NCI-H2196 treated with DMSO at 0.1 percent for 48 hours (cell line): Measurements from ENCODE around the gene FOXP1.

Source experiments
- DNase-seq: peaks from one replicate; lab custom pipeline; 2025; ENCODE audit not compliant: unreplicated experiment; lab: John Stamatoyannopoulos, UW

Gene FOXP1

GRCh38 chr3:71488391-71488809 is 95.1 kb downstream of the FOXP1 start:
- no peak for DNase-seq

GRCh38 chr3:71487418-71487817 is 96.1 kb downstream of the FOXP1 start:
- no peak for DNase-seq

GRCh38 chr3:71486831-71487230 is 96.7 kb downstream of the FOXP1 start:
- no peak for DNase-seq

GRCh38 chr3:71485896-71486295 is 97.6 kb downstream of the FOXP1 start:
- DNase-seq = no peak

GRCh38 chr3:71484452-71484851 is 99.1 kb downstream of the FOXP1 start:
- DNase-seq = no peak

- no peak for DNase-seq
Observed at GRCh38 chr3:71484047-71484446, 99.5 kb downstream of the FOXP1 start.

- no peak for DNase-seq
Observed at GRCh38 chr3:71482771-71483170, 100.8 kb downstream of the FOXP1 start.

GRCh38 chr3:71478568-71478967 is 105.0 kb downstream of the FOXP1 start:
- DNase-seq = no peak

GRCh38 chr3:71476950-71477349 is 106.6 kb downstream of the FOXP1 start:
- no peak for DNase-seq

- DNase-seq = no peak
Observed at GRCh38 chr3:71469138-71469435, 114.4 kb downstream of the FOXP1 start.

GRCh38 chr3:71468311-71469137 is 115.0 kb downstream of the FOXP1 start:
- no peak for DNase-seq

GRCh38 chr3:71466483-71466882 is 117.0 kb downstream of the FOXP1 start:
- no peak for DNase-seq

GRCh38 chr3:71465371-71466036 is 118.0 kb downstream of the FOXP1 start:
- DNase-seq = no peak

- DNase-seq = no peak
Observed at GRCh38 chr3:71464613-71465012, 118.9 kb downstream of the FOXP1 start.

GRCh38 chr3:71463617-71464016 is 119.9 kb downstream of the FOXP1 start:
- no peak for DNase-seq

GRCh38 chr3:71462586-71462985 is 120.9 kb downstream of the FOXP1 start:
- no peak for DNase-seq

GRCh38 chr3:71461749-71462483 is 121.6 kb downstream of the FOXP1 start:
- DNase-seq = no peak

- DNase-seq = no peak
Observed at GRCh38 chr3:71461114-71461513, 122.4 kb downstream of the FOXP1 start.

GRCh38 chr3:71458895-71459294 is 124.6 kb downstream of the FOXP1 start:
- no peak for DNase-seq

GRCh38 chr3:71456826-71457225 is 126.7 kb downstream of the FOXP1 start:
- DNase-seq = no peak

GRCh38 chr3:71456156-71456555 is 127.4 kb downstream of the FOXP1 start:
- DNase-seq = no peak
